GM12878 (cell line): ENCODE results near the gene ATG9B.

Source experiments
- ATF7 ChIP-seq: fragments of 450-650 bp; IDR thresholded peaks from 2 replicates; pipeline ENCODE4 v1.6.1; 2016; ENCODE audit warnings: low read depth, mild to moderate bottlenecking
- CEBPB ChIP-seq, 2 experiments: fragments of 150-350 bp in 1 of 2; IDR thresholded peaks; 2 replicates each; pipeline ENCODE4 v1.6.1; 2012 to 2014; ENCODE audit warnings: low read depth in 2 of 2, low read length in 2 of 2, borderline replicate concordance in 1 of 2, inconsistent platforms in 1 of 2
- EP300 ChIP-seq, 2 experiments: fragments of 150-350 bp in 1 of 2; IDR thresholded peaks; 2 replicates each; pipeline ENCODE4 v1.6.1; 2011 to 2012; ENCODE audit warnings: low read depth in 2 of 2, low read length in 2 of 2, borderline replicate concordance in 1 of 2, improper control_type of control experiment in 1 of 2, inconsistent platforms in 1 of 2; ENCODE audit not compliant: control insufficient read depth in 1 of 2
- MYC ChIP-seq: IDR thresholded peaks from 2 replicates; pipeline ENCODE4 v1.6.1; 2011; ENCODE audit warnings: mild to moderate bottlenecking, low read length, moderate library complexity, inconsistent platforms; ENCODE audit not compliant: insufficient read depth, insufficient replicate concordance, insufficient read length, severe bottlenecking
- RFX5 ChIP-seq: IDR thresholded peaks from 2 replicates; pipeline ENCODE4 v1.6.1; 2011; ENCODE audit warnings: low read depth, low read length, improper control_type of control experiment
- SREBF2 ChIP-seq: IDR thresholded peaks from 2 replicates; pipeline ENCODE4 v1.6.1; 2012; ENCODE audit warnings: mild to moderate bottlenecking, low read length
- TAF1 ChIP-seq: IDR thresholded peaks from 2 replicates; pipeline ENCODE4 v1.6.1; 2011; ENCODE audit warnings: mild to moderate bottlenecking, low read depth, low read length, borderline replicate concordance
- TBL1XR1 ChIP-seq: IDR thresholded peaks from 2 replicates; pipeline ENCODE4 v1.6.1; 2012; ENCODE audit warnings: low read depth, low read length, improper control_type of control experiment
- TF ChIP-seq, protein P1 (sequence below): IDR thresholded peaks from 2 replicates; pipeline ENCODE4 v1.6.1; 2012; ENCODE audit warnings: low read depth, low read length, improper control_type of control experiment
- TF ChIP-seq, protein P2 (sequence below): fragments of 450-650 bp; formaldehyde crosslinking; IDR thresholded peaks from 2 replicates; pipeline ENCODE4 v1.4.0; 2020; ENCODE audit warnings: mild to moderate bottlenecking, moderate library complexity
- TF ChIP-seq, protein P3 (sequence below), 3 experiments: IDR thresholded peaks in 2 of 3; conservative IDR thresholded peaks in 1 of 3; 2 replicates each; pipeline ENCODE4 v1.5.1; 2011; ENCODE audit warnings: low read depth in 3 of 3, low read length in 3 of 3, mild to moderate bottlenecking in 3 of 3, control low read depth in 2 of 3, moderate library complexity in 2 of 3, inconsistent platforms in 1 of 3, mixed read lengths in 1 of 3; ENCODE audit not compliant: control insufficient read depth in 2 of 3, insufficient read depth in 1 of 3; ENCODE audit errors: extremely low read depth in 1 of 3

DNA sequence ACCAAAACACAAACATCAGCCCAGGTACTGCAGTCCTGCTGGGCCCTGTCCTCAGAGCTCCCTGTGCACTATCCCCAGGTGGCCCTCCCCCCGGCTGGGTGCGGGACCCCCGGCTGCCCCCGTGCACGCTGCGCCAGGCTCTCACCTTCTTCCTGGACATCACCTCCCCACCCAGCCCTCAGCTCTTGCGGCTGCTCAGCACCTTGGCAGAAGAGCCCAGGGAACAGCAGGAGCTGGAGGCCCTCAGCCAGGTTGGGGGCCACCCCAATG, 14.3 kb downstream of the ATG9B start:
- TF ChIP-seq EP300 (IDR thresholded peaks at IDR 0.05; ENCODE audit: borderline replicate concordance in 1 of 2, control insufficient read depth in 1 of 2, low read depth in 2 of 2, low read length in 2 of 2) (no peak), CEBPB (IDR thresholded peaks at IDR 0.05; ENCODE audit: borderline replicate concordance in 1 of 2, low read depth in 2 of 2, low read length in 2 of 2) (no peak), ATF7 (no peak), RFX5 (no peak), TBL1XR1 (no peak), MYC (no peak), TAF1 (no peak), SREBF2 (no peak)
- TF ChIP-seq, protein P1, sequence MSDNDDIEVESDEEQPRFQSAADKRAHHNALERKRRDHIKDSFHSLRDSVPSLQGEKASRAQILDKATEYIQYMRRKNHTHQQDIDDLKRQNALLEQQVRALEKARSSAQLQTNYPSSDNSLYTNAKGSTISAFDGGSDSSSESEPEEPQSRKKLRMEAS, result no peak
- TF ChIP-seq, protein P2, sequence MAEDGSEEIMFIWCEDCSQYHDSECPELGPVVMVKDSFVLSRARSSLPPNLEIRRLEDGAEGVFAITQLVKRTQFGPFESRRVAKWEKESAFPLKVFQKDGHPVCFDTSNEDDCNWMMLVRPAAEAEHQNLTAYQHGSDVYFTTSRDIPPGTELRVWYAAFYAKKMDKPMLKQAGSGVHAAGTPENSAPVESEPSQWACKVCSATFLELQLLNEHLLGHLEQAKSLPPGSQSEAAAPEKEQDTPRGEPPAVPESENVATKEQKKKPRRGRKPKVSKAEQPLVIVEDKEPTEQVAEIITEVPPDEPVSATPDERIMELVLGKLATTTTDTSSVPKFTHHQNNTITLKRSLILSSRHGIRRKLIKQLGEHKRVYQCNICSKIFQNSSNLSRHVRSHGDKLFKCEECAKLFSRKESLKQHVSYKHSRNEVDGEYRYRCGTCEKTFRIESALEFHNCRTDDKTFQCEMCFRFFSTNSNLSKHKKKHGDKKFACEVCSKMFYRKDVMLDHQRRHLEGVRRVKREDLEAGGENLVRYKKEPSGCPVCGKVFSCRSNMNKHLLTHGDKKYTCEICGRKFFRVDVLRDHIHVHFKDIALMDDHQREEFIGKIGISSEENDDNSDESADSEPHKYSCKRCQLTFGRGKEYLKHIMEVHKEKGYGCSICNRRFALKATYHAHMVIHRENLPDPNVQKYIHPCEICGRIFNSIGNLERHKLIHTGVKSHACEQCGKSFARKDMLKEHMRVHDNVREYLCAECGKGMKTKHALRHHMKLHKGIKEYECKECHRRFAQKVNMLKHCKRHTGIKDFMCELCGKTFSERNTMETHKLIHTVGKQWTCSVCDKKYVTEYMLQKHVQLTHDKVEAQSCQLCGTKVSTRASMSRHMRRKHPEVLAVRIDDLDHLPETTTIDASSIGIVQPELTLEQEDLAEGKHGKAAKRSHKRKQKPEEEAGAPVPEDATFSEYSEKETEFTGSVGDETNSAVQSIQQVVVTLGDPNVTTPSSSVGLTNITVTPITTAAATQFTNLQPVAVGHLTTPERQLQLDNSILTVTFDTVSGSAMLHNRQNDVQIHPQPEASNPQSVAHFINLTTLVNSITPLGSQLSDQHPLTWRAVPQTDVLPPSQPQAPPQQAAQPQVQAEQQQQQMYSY, result no peak
- TF ChIP-seq, protein P3, sequence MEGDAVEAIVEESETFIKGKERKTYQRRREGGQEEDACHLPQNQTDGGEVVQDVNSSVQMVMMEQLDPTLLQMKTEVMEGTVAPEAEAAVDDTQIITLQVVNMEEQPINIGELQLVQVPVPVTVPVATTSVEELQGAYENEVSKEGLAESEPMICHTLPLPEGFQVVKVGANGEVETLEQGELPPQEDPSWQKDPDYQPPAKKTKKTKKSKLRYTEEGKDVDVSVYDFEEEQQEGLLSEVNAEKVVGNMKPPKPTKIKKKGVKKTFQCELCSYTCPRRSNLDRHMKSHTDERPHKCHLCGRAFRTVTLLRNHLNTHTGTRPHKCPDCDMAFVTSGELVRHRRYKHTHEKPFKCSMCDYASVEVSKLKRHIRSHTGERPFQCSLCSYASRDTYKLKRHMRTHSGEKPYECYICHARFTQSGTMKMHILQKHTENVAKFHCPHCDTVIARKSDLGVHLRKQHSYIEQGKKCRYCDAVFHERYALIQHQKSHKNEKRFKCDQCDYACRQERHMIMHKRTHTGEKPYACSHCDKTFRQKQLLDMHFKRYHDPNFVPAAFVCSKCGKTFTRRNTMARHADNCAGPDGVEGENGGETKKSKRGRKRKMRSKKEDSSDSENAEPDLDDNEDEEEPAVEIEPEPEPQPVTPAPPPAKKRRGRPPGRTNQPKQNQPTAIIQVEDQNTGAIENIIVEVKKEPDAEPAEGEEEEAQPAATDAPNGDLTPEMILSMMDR (IDR thresholded peaks at IDR 0.05 in 2 of 3, conservative IDR thresholded peaks at IDR 0.05 in 1 of 3; ENCODE audit: control insufficient read depth in 2 of 3, extremely low read depth in 1 of 3, insufficient read depth in 1 of 3, low read depth in 3 of 3, low read length in 3 of 3), result no peak
